ENCODE data around the gene JPT1. TPM values are rescaled to one million over a fixed set of nuclear protein-coding genes. Genes with fewer than 3 reads are reported as not detected.

Gene JPT1
- total and polyA plus RNA-seq, 8 donors, result 8.0 to 405 (median 115) TPM

GRCh38 chr17:75103601-75104554 lies 50.4 kb downstream of the JPT1 start:
- 78 to 87% (median 83%) methylated on average over 13 to 14 of the region's 14 CpGs for WGBS, 5 donors
- Histone ChIP-seq H3K27ac (no peak overlapping the region), H3K4me3 (no peak overlapping the region), H3K36me3 (peaks cover 12 to 49% (median 32%) of the 10 kb centered on the region in 4 donors), H3K9me3 (no peaks in the 10 kb centered on the region), H3K4me1 (peaks cover 0 to 39% (median 12%) of the 10 kb centered on the region in 4 donors), H3K27me3 (no peaks in the 10 kb centered on the region)
- TF ChIP-seq CTCF (IDR thresholded peaks at IDR 0.05), result no peak
- intact Hi-C loops (cut with DNase I; ENCODE audit: low total_unique reads), result no loop called here
- no peak for DNase-seq

- H3K27ac ChIP-seq, result no peak overlapping the region
- peak in 1 of 2 donors; percentile 35 for DNase-seq
- H3K36me3 ChIP-seq, result peaks cover 22 to 59% (median 47%) of the 10 kb centered on the region in 4 donors
- TF ChIP-seq POLR2A (IDR thresholded peaks at IDR 0.05) (no peak), EP300 (IDR thresholded peaks at IDR 0.05) (no peak), POLR2AphosphoS5 (IDR thresholded peaks at IDR 0.05) (no peak), CTCF (IDR thresholded peaks at IDR 0.05) (no peak)
- intact Hi-C loops (cut with DNase I; ENCODE audit: low total_unique reads), result no loop called here
- 61 to 75% (median 68%) methylated on average over 12 of the region's 12 CpGs for WGBS, 5 donors
- no peak overlapping the region for H3K4me3 ChIP-seq
- no peaks in the 10 kb centered on the region for H3K9me3 ChIP-seq
- H3K4me1 ChIP-seq, result peaks cover 0 to 27% (median 9%) of the 10 kb centered on the region in 4 donors
- no peaks in the 10 kb centered on the region for H3K27me3 ChIP-seq
Observed at GRCh38 chr17:75102385-75102821, 51.9 kb downstream of the JPT1 start.

GRCh38 chr17:75099881-75100595 lies 54.3 kb downstream of the JPT1 start:
- no peak overlapping the region for H3K4me3 ChIP-seq
- intact Hi-C loops (cut with DNase I; ENCODE audit: low total_unique reads), result no loop called here
- H3K27ac ChIP-seq, result no peak overlapping the region
- no peak for TF ChIP-seq EP300 (IDR thresholded peaks at IDR 0.05)
- peaks cover 6 to 32% (median 18%) of the 10 kb centered on the region in 4 donors for H3K4me1 ChIP-seq
- no peaks in the 10 kb centered on the region for H3K27me3 ChIP-seq
- no peaks in the 10 kb centered on the region for H3K9me3 ChIP-seq
- WGBS, 5 donors, result 91 to 96% (median 96%) methylated on average over 19 to 31 of the region's 31 CpGs
- H3K36me3 ChIP-seq, result peaks cover 22 to 56% (median 46%) of the 10 kb centered on the region in 4 donors
- DNase-seq, result no peak

- intact Hi-C loops (cut with DNase I; ENCODE audit: low total_unique reads), result no loop called here
- H3K27me3 ChIP-seq, result no peaks in the 10 kb centered on the region
Observed at GRCh38 chr17:75098861-75099260, 55.5 kb downstream of the JPT1 start.

More at GRCh38 chr17:75098861-75099260, 55.5 kb downstream of the JPT1 start:
- Histone ChIP-seq H3K27ac (no peak overlapping the region), H3K36me3 (peaks cover 22 to 44% (median 36%) of the 10 kb centered on the region in 4 donors), H3K9me3 (no peaks in the 10 kb centered on the region), H3K4me1 (peaks cover 9 to 37% (median 26%) of the 10 kb centered on the region in 4 donors), H3K4me3 (no peak overlapping the region)
- TF ChIP-seq CTCF (IDR thresholded peaks at IDR 0.05), result no peak
- TF ChIP-seq POLR2AphosphoS5 (IDR thresholded peaks at IDR 0.05), result no peak
- no peak for TF ChIP-seq EP300 (IDR thresholded peaks at IDR 0.05)
- no peak for TF ChIP-seq POLR2A (IDR thresholded peaks at IDR 0.05)
- DNase-seq, result no peak
- WGBS, 5 donors, result 84 to 95% (median 85%) methylated on average over 7 of the region's 7 CpGs

Measured in stomach (tissue), 9 donors.